H9 (cell line): Measurements from ENCODE around the gene ALDH1L1. TPM values are rescaled to one million over a fixed set of nuclear protein-coding genes. Genes with fewer than 3 reads are reported as not detected.

Experiments used
- DNase-seq: peaks from one replicate; pipeline ENCODE4 v3.0.0-alpha.2; 2017
- H2AFZ ChIP-seq: one replicate; pipeline ENCODE4 v1.6.1; 2013; ENCODE audit warnings: mild to moderate bottlenecking, low read length, control low read depth, moderate library complexity
- H2AK5ac ChIP-seq: 2 replicates; pipeline ENCODE4 v1.6.1; 2013; ENCODE audit warnings: low read length, control low read depth, mixed read lengths; ENCODE audit not compliant: insufficient read length
- H2BK120ac ChIP-seq: one replicate; pipeline ENCODE4 v1.6.1; 2013; ENCODE audit warnings: low read depth, mild to moderate bottlenecking, low read length, control low read depth, inconsistent platforms; ENCODE audit not compliant: poor library complexity, severe bottlenecking
- H2BK12ac ChIP-seq: 2 replicates; pipeline ENCODE4 v1.6.1; 2013; ENCODE audit warnings: low read length, control low read depth, mixed read lengths, low read depth; ENCODE audit not compliant: insufficient read length
- H2BK15ac ChIP-seq: 2 replicates; pipeline ENCODE4 v1.6.1; 2013; ENCODE audit warnings: low read depth, low read length, control low read depth
- H2BK20ac ChIP-seq: one replicate; pipeline ENCODE4 v1.6.1; 2013; ENCODE audit warnings: low read depth, mild to moderate bottlenecking, low read length, control low read depth, inconsistent platforms; ENCODE audit not compliant: poor library complexity, severe bottlenecking
- H2BK5ac ChIP-seq: 2 replicates; pipeline ENCODE4 v1.6.1; 2013; ENCODE audit warnings: low read length, control low read depth, mixed read lengths; ENCODE audit not compliant: insufficient read length
- H3K14ac ChIP-seq: 2 replicates; pipeline ENCODE4 v1.6.1; 2013; ENCODE audit warnings: low read length, control low read depth; ENCODE audit not compliant: insufficient read depth
- H3K18ac ChIP-seq: 2 replicates; pipeline ENCODE4 v1.6.1; 2013; ENCODE audit warnings: low read depth, mild to moderate bottlenecking, mixed read lengths, low read length, control low read depth; ENCODE audit not compliant: insufficient read length
- H3K23ac ChIP-seq: 2 replicates; pipeline ENCODE4 v1.6.1; 2013; ENCODE audit warnings: low read length, control low read depth, mixed read lengths, low read depth; ENCODE audit not compliant: insufficient read length
- H3K23me2 ChIP-seq: 2 replicates; pipeline ENCODE4 v1.6.1; 2013; ENCODE audit warnings: low read depth, mild to moderate bottlenecking, mixed read lengths, low read length, control low read depth; ENCODE audit not compliant: insufficient read length, poor library complexity, severe bottlenecking
- H3K27ac ChIP-seq: 2 replicates; pipeline ENCODE4 v1.5.1; 2013; ENCODE audit warnings: low read length, control low read depth, mixed read lengths, low read depth; ENCODE audit not compliant: insufficient read length
- H3K27me3 ChIP-seq: 2 replicates; pipeline ENCODE4 v1.6.1; 2013; ENCODE audit warnings: low read length, control low read depth, inconsistent platforms; ENCODE audit not compliant: insufficient read depth
- H3K4ac ChIP-seq: 2 replicates; pipeline ENCODE4 v1.6.1; 2013; ENCODE audit warnings: low read depth, mild to moderate bottlenecking, control low read depth, inconsistent platforms, low read length, moderate library complexity
- H3K4me1 ChIP-seq: 2 replicates; pipeline ENCODE4 v1.6.1; 2013; ENCODE audit warnings: low read length, control low read depth, inconsistent platforms; ENCODE audit not compliant: insufficient read depth
- H3K4me2 ChIP-seq: 2 replicates; pipeline ENCODE4 v1.6.1; 2013; ENCODE audit warnings: low read length, control low read depth, mixed read lengths; ENCODE audit not compliant: insufficient read length, insufficient read depth
- H3K56ac ChIP-seq: 2 replicates; pipeline ENCODE4 v1.6.1; 2013; ENCODE audit warnings: low read depth, mild to moderate bottlenecking, mixed read lengths, low read length, control low read depth; ENCODE audit not compliant: insufficient read length
- H3K79me1 ChIP-seq: 2 replicates; pipeline ENCODE4 v1.6.1; 2013; ENCODE audit warnings: low read depth, mild to moderate bottlenecking, moderate library complexity, low read length, control low read depth, inconsistent platforms; ENCODE audit not compliant: insufficient read depth, poor library complexity, severe bottlenecking
- H3K79me2 ChIP-seq: 2 replicates; pipeline ENCODE4 v1.6.1; 2013; ENCODE audit warnings: low read length, control low read depth, inconsistent platforms; ENCODE audit not compliant: insufficient read depth
- H3K9ac ChIP-seq: 2 replicates; pipeline ENCODE4 v1.6.1; 2013; ENCODE audit warnings: low read length, control low read depth, mixed read lengths; ENCODE audit not compliant: insufficient read length; ENCODE audit errors: extremely low read depth
- H3K9me3 ChIP-seq: one replicate; pipeline ENCODE4 v1.6.1; 2013; ENCODE audit warnings: low read depth, low read length, inconsistent platforms; ENCODE audit not compliant: control insufficient read depth
- H3T11ph ChIP-seq: one replicate; pipeline ENCODE4 v1.6.1; 2013; ENCODE audit warnings: mild to moderate bottlenecking, low read length, control low read depth, inconsistent platforms
- H4K20me1 ChIP-seq: one replicate; pipeline ENCODE4 v1.6.1; 2013; ENCODE audit not compliant: control insufficient read depth, insufficient read length, insufficient read depth
- H4K5ac ChIP-seq: 2 replicates; pipeline ENCODE4 v1.6.1; 2013; ENCODE audit warnings: low read depth, mild to moderate bottlenecking, mixed read lengths, low read length, control low read depth; ENCODE audit not compliant: insufficient read length
- H4K8ac ChIP-seq: replicated peaks from 2 replicates; pipeline ENCODE4 v1.6.1; 2013; ENCODE audit warnings: low read length, control low read depth, mixed read lengths, low read depth; ENCODE audit not compliant: insufficient read length
- H4K91ac ChIP-seq: 2 replicates; pipeline ENCODE4 v1.6.1; 2013; ENCODE audit warnings: low read depth, mild to moderate bottlenecking, moderate library complexity, mixed read lengths, low read length, control low read depth; ENCODE audit not compliant: insufficient read length
- H3K27ac Mint-ChIP-seq, 3 experiments: 2 replicates in 2 of 3; 3 replicates in 1 of 3; pipeline ENCODE4 v1.8.0; 2020 to 2021; ENCODE audit warnings: mixed read lengths in 3 of 3, mild to moderate bottlenecking in 1 of 3, moderate library complexity in 1 of 3
- H3K27me3 Mint-ChIP-seq: 2 replicates; pipeline ENCODE4 v1.8.0; 2021; ENCODE audit warnings: low read depth, mild to moderate bottlenecking, moderate library complexity, mixed read lengths
- H3K36me3 Mint-ChIP-seq, 3 experiments: 2 replicates in 2 of 3; 3 replicates in 1 of 3; pipeline ENCODE4 v1.8.0; 2020 to 2021; ENCODE audit warnings: low read depth in 3 of 3, mixed read lengths in 3 of 3; ENCODE audit not compliant: insufficient read depth in 1 of 3
- H3K4me1 Mint-ChIP-seq, 2 experiments: 2 replicates each; pipeline ENCODE4 v1.8.0; 2020; ENCODE audit warnings: mixed read lengths in 2 of 2
- H3K4me3 Mint-ChIP-seq, 2 experiments: 2 replicates in 1 of 2; 3 replicates in 1 of 2; pipeline ENCODE4 v1.8.0; 2020 to 2021; ENCODE audit warnings: mild to moderate bottlenecking in 2 of 2, mixed read lengths in 2 of 2, moderate library complexity in 1 of 2
- H3K9me3 Mint-ChIP-seq, 2 experiments: 2 replicates in 1 of 2; 3 replicates in 1 of 2; pipeline ENCODE4 v1.8.0; 2020; ENCODE audit warnings: mild to moderate bottlenecking in 2 of 2, mixed read lengths in 2 of 2, moderate library complexity in 1 of 2
- CTCF ChIP-seq: fragments of 200-600 bp; sonication (generic); conservative IDR thresholded peaks from 3 replicates; pipeline ENCODE4 v1.8.0; 2021; ENCODE audit warnings: antibody characterized with exemption, mild to moderate bottlenecking
- WGBS: extraction: QIAGEN DNeasy Blood & Tissue Kit; methylation state at CpG from one replicate; pipeline ENCODE4 v1.1.7; 2013; ENCODE audit warnings: missing lambda C conversion rate, low lambda C conversion rate, mixed read lengths; ENCODE audit not compliant: insufficient read length; ENCODE audit errors: extremely low coverage; 5-methylcytosine and 5-hydroxymethylcytosine counted together
- total RNA-seq: library from RNA; stranded (reverse); gene quantifications from 2 replicates; pipeline ENCODE4 v1.2.1, GENCODE V29; 2021

Gene ALDH1L1
- total RNA-seq, 1 experiment from 2014 or later = 0.90 TPM

GRCh38 chr3:126149256-126149902 is 31.0 kb downstream of the ALDH1L1 start:
- no CpG with 5 or more reads among the region's 3 CpGs for WGBS
- H2BK15ac ChIP-seq = no peak overlapping the region
- no peaks in the 10 kb centered on the region for H3K9me3 ChIP-seq
- Mint-ChIP-seq H3K27ac (no peak overlapping the region), H3K4me1 (0 out of 4 replicates have a peak, but pooled peaks cover 0 to 3% of the 10 kb centered on the region in 2 experiments), H3K36me3 (no peaks in the 10 kb centered on the region), H3K4me3 (no peak overlapping the region), H3K9me3 (no peaks in the 10 kb centered on the region), H3K27me3 (no peaks in the 10 kb centered on the region; the same call in none of the 2 replicates)
- H2BK120ac ChIP-seq = no peak overlapping the region
- no peaks in the 10 kb centered on the region for H3K27me3 ChIP-seq
- no peak overlapping the region for H4K5ac ChIP-seq
- no peak overlapping the region for H3K4me2 ChIP-seq
- no peak overlapping the region for H2AFZ ChIP-seq
- no peak overlapping the region for H4K91ac ChIP-seq
- H3K9ac ChIP-seq = no peak overlapping the region
- H3K4me1 ChIP-seq = no peaks in the 10 kb centered on the region
- no peaks in the 10 kb centered on the region for H4K20me1 ChIP-seq
- H2BK20ac ChIP-seq = no peak overlapping the region
- H2BK12ac ChIP-seq = no peak overlapping the region
- H3K79me1 ChIP-seq = no peaks in the 10 kb centered on the region
- no peak overlapping the region for H2AK5ac ChIP-seq
- H3K23ac ChIP-seq = no peak overlapping the region
- no peaks in the 10 kb centered on the region for H3K79me2 ChIP-seq
- H3K23me2 ChIP-seq = no peaks in the 10 kb centered on the region
- no peak overlapping the region for H3K18ac ChIP-seq
- H2BK5ac ChIP-seq = no peak overlapping the region
- no peak overlapping the region for H3K14ac ChIP-seq
- no peak overlapping the region for H3T11ph ChIP-seq
- no peak overlapping the region for H3K27ac ChIP-seq
- no peak overlapping the region for H3K56ac ChIP-seq
- no peak overlapping the region for H3K4ac ChIP-seq
- TF ChIP-seq CTCF = no peak
- H4K8ac ChIP-seq = no peak overlapping the region
- peak; percentile 13 for DNase-seq
